Mesenchymal stem cell (in vitro differentiated cells and primary cell): ENCODE results near the gene MPV17.
A peak's percentile ranks its signal among the peaks of the same experiment; 100 is the strongest.

ENCODE experiments used
- DNase-seq: peaks from one replicate; pipeline ENCODE4 v3.0.0-alpha.2; 2013
- H2AFZ ChIP-seq: one replicate; pipeline ENCODE4 v1.6.1; 2013; ENCODE audit warnings: low read depth, mild to moderate bottlenecking, control low read depth, inconsistent platforms, low read length, moderate library complexity
- H2AK5ac ChIP-seq: 2 replicates; pipeline ENCODE4 v1.6.1; 2013; ENCODE audit warnings: low read length, moderate library complexity, mild to moderate bottlenecking, inconsistent platforms; ENCODE audit not compliant: severe bottlenecking
- H2BK120ac ChIP-seq: one replicate; pipeline ENCODE4 v1.6.1; 2013; ENCODE audit warnings: low read depth, mild to moderate bottlenecking, inconsistent platforms, low read length, moderate library complexity
- H2BK12ac ChIP-seq, 2 experiments: one replicate each; pipeline ENCODE4 v1.6.1; 2013; ENCODE audit warnings: inconsistent platforms in 2 of 2, low read length in 2 of 2, mild to moderate bottlenecking in 2 of 2, moderate library complexity in 2 of 2, control low read depth in 1 of 2
- H2BK15ac ChIP-seq: one replicate; pipeline ENCODE4 v1.6.1; 2013; ENCODE audit warnings: mild to moderate bottlenecking, low read depth, inconsistent platforms; ENCODE audit not compliant: poor library complexity, severe bottlenecking
- H2BK5ac ChIP-seq: 2 replicates; pipeline ENCODE4 v1.6.1; 2013; ENCODE audit warnings: low read depth, mild to moderate bottlenecking, low read length, control low read depth, inconsistent platforms; ENCODE audit not compliant: poor library complexity, severe bottlenecking
- H3K14ac ChIP-seq, 2 experiments: one replicate each; pipeline ENCODE4 v1.6.1; 2013; ENCODE audit warnings: inconsistent platforms in 2 of 2, low read length in 2 of 2, control low read depth in 1 of 2, mild to moderate bottlenecking in 1 of 2, moderate library complexity in 1 of 2
- H3K18ac ChIP-seq, 2 experiments: one replicate each; pipeline ENCODE4 v1.6.1; 2013; ENCODE audit warnings: inconsistent platforms in 2 of 2, low read length in 2 of 2, control low read depth in 1 of 2, low read depth in 1 of 2, mild to moderate bottlenecking in 1 of 2
- H3K23ac ChIP-seq, 2 experiments: one replicate each; pipeline ENCODE4 v1.6.1; 2013; ENCODE audit warnings: inconsistent platforms in 2 of 2, low read length in 2 of 2, mild to moderate bottlenecking in 2 of 2, moderate library complexity in 2 of 2, control low read depth in 1 of 2
- H3K27ac ChIP-seq: 2 replicates; pipeline ENCODE4 v1.5.1; 2013; ENCODE audit warnings: mild to moderate bottlenecking, moderate library complexity, low read length, control low read depth, inconsistent platforms; ENCODE audit not compliant: poor library complexity, severe bottlenecking
- H3K27me3 ChIP-seq, 2 experiments: 2 replicates each; pipeline versions ENCODE4 v1.6.1 to v1.7.0; 2013; ENCODE audit warnings: low read length in 2 of 2, mild to moderate bottlenecking in 2 of 2, moderate library complexity in 2 of 2, control low read depth in 1 of 2, inconsistent platforms in 1 of 2; ENCODE audit not compliant: control insufficient read depth in 1 of 2, insufficient read depth in 1 of 2
- H3K36me3 ChIP-seq, 2 experiments: 2 replicates each; pipeline versions ENCODE4 v1.6.1 to v1.7.0; 2013; ENCODE audit warnings: low read length in 2 of 2, control low read depth in 1 of 2, inconsistent platforms in 1 of 2, low read depth in 1 of 2, mild to moderate bottlenecking in 1 of 2; ENCODE audit not compliant: insufficient read depth in 2 of 2, control insufficient read depth in 1 of 2
- H3K4ac ChIP-seq, 2 experiments: one replicate each; pipeline ENCODE4 v1.6.1; 2013; ENCODE audit warnings: inconsistent platforms in 2 of 2, low read length in 2 of 2, mild to moderate bottlenecking in 2 of 2, moderate library complexity in 2 of 2, control low read depth in 1 of 2, low read depth in 1 of 2
- H3K4me1 ChIP-seq: 2 replicates; pipeline ENCODE4 v1.6.1; 2013; ENCODE audit warnings: low read depth, low read length, control low read depth; ENCODE audit not compliant: control insufficient read depth, insufficient read depth
- H3K4me2 ChIP-seq: 2 replicates; pipeline ENCODE4 v1.6.1; 2013; ENCODE audit warnings: low read length, mild to moderate bottlenecking, inconsistent platforms; ENCODE audit not compliant: poor library complexity, severe bottlenecking
- H3K4me3 ChIP-seq, 2 experiments: 2 replicates each; pipeline versions ENCODE4 v1.5.1 to v1.7.0; 2013; ENCODE audit warnings: low read length in 2 of 2, mild to moderate bottlenecking in 2 of 2, control low read depth in 1 of 2, low read depth in 1 of 2; ENCODE audit not compliant: insufficient read depth in 1 of 2
- H3K79me1 ChIP-seq: replicated peaks from 2 replicates; pipeline ENCODE4 v1.6.1; 2013; ENCODE audit warnings: mild to moderate bottlenecking, control low read depth, low read length, inconsistent platforms; ENCODE audit not compliant: poor library complexity, severe bottlenecking
- H3K9ac ChIP-seq: 2 replicates; pipeline ENCODE4 v1.7.0; 2013; ENCODE audit warnings: mild to moderate bottlenecking, low read length, moderate library complexity
- H3K9me3 ChIP-seq: 2 replicates; pipeline ENCODE4 v1.7.0; 2013; ENCODE audit warnings: mild to moderate bottlenecking, low read length; ENCODE audit not compliant: control insufficient read depth
- H4K8ac ChIP-seq: one replicate; pipeline ENCODE4 v1.6.1; 2013; ENCODE audit warnings: inconsistent platforms, mild to moderate bottlenecking, low read length, moderate library complexity
- H4K91ac ChIP-seq: one replicate; pipeline ENCODE4 v1.6.1; 2013; ENCODE audit warnings: mild to moderate bottlenecking, low read length, inconsistent platforms
- WGBS: methylation state at CpG from one replicate; pipeline ENCODE4 v1.1.7; 2013; ENCODE audit warnings: mixed read lengths; 5-methylcytosine and 5-hydroxymethylcytosine counted together

The MPV17 gene

GRCh38 chr2:27308359-27308881 is 14.5 kb downstream of the MPV17 start, which contains the start of gene UCN:
UCN (minus strand) TSS chr2:27308445; CDS start chr2:27307895, 550 bp downstream.
- Histone ChIP-seq H2BK15ac (no peak within 1 kb of the TSS), H2AK5ac (no peak within 1 kb of the TSS), H4K91ac (no peak within 1 kb of the TSS), H3K79me1 (no peaks in the 10 kb centered on the region), H3K4ac (no peak within 1 kb of the TSS), H3K4me2 (no peak within 1 kb of the TSS), H3K36me3 (peaks cover 14 to 34% of the 10 kb centered on the region in 2 experiments), H3K9me3 (peaks cover 6% of the 10 kb centered on the region), H2BK12ac (no peak within 1 kb of the TSS), H2AFZ (no peak within 1 kb of the TSS), H3K4me3 (no peak within 1 kb of the TSS), H3K14ac (no peak within 1 kb of the TSS), H2BK5ac (no peak within 1 kb of the TSS), H3K27me3 (peaks cover 43 to 48% of the 10 kb centered on the region in 2 experiments), H3K4me1 (peaks cover 16% of the 10 kb centered on the region), H3K9ac (no peak within 1 kb of the TSS), H3K23ac (peak within 1 kb of the TSS in 1 of 2 experiments; percentile 26), H4K8ac (no peak within 1 kb of the TSS), H3K27ac (no peak within 1 kb of the TSS), H3K18ac (no peak within 1 kb of the TSS), H2BK120ac (no peak within 1 kb of the TSS)
- DNase-seq: peak; percentile 63
- 20% methylated on average over 25 of the region's 25 CpGs for WGBS

- Histone ChIP-seq H3K9ac (no peak overlapping the region), H3K79me1 (no peaks in the 10 kb centered on the region), H2BK15ac (no peak overlapping the region), H4K8ac (no peak overlapping the region), H3K36me3 (peaks cover 14 to 34% of the 10 kb centered on the region in 2 experiments), H3K4ac (no peak overlapping the region), H3K23ac (no peak overlapping the region), H3K27me3 (peaks cover 43 to 48% of the 10 kb centered on the region in 2 experiments), H2AK5ac (no peak overlapping the region), H3K27ac (no peak overlapping the region), H3K18ac (no peak overlapping the region), H3K9me3 (peaks cover 6% of the 10 kb centered on the region), H3K4me2 (no peak overlapping the region), H4K91ac (no peak overlapping the region), H3K4me3 (no peak overlapping the region), H2AFZ (no peak overlapping the region), H3K14ac (no peak overlapping the region), H2BK5ac (no peak overlapping the region), H2BK120ac (no peak overlapping the region), H2BK12ac (no peak overlapping the region), H3K4me1 (peaks cover 16% of the 10 kb centered on the region)
- DNase-seq: no peak
- 9% methylated on average over 61 of the region's 75 CpGs for WGBS
Observed at GRCh38 chr2:27307545-27308358, 15.1 kb downstream of the MPV17 start.

- Histone ChIP-seq H2BK5ac (no peak overlapping the region), H3K23ac (peak overlapping the region in 1 of 2 experiments; percentile 26), H3K4me1 (peaks cover 16% of the 10 kb centered on the region), H2BK15ac (no peak overlapping the region), H3K9me3 (peaks cover 6% of the 10 kb centered on the region), H3K18ac (no peak overlapping the region), H2BK120ac (no peak overlapping the region), H3K4me3 (no peak overlapping the region), H3K4ac (no peak overlapping the region), H3K9ac (no peak overlapping the region), H2BK12ac (no peak overlapping the region), H2AK5ac (no peak overlapping the region), H3K14ac (no peak overlapping the region), H3K79me1 (no peaks in the 10 kb centered on the region), H3K4me2 (no peak overlapping the region), H2AFZ (no peak overlapping the region), H3K36me3 (peaks cover 14 to 30% of the 10 kb centered on the region in 2 experiments), H4K91ac (no peak overlapping the region), H3K27ac (no peak overlapping the region), H4K8ac (no peak overlapping the region), H3K27me3 (peaks cover 43 to 48% of the 10 kb centered on the region in 2 experiments)
- no peak for DNase-seq
- 20% methylated on average over 12 of the region's 14 CpGs for WGBS
Observed at GRCh38 chr2:27307287-27307544, 15.7 kb downstream of the MPV17 start.

- no peak for DNase-seq
- no peak overlapping the region for H2AFZ ChIP-seq
- no peak overlapping the region for H2AK5ac ChIP-seq
- WGBS: 6% methylated on average over 46 of the region's 51 CpGs
- no peak overlapping the region for H3K9ac ChIP-seq
- peaks cover 11 to 25% of the 10 kb centered on the region in 2 experiments for H3K36me3 ChIP-seq
- H3K4me2 ChIP-seq: no peak overlapping the region
- no peak overlapping the region for H3K27ac ChIP-seq
- no peaks in the 10 kb centered on the region for H3K79me1 ChIP-seq
- H3K4ac ChIP-seq: no peak overlapping the region
- no peak overlapping the region for H4K8ac ChIP-seq
- H2BK5ac ChIP-seq: no peak overlapping the region
- H3K4me1 ChIP-seq: peaks cover 16% of the 10 kb centered on the region
- peak overlapping the region in 1 of 2 experiments; percentile 18 for H3K4me3 ChIP-seq
- no peak overlapping the region for H3K18ac ChIP-seq
- H2BK15ac ChIP-seq: no peak overlapping the region
- H3K14ac ChIP-seq: no peak overlapping the region
- H3K23ac ChIP-seq: no peak overlapping the region
- H2BK120ac ChIP-seq: no peak overlapping the region
- no peak overlapping the region for H2BK12ac ChIP-seq
- H4K91ac ChIP-seq: no peak overlapping the region
- peaks cover 6% of the 10 kb centered on the region for H3K9me3 ChIP-seq
- H3K27me3 ChIP-seq: peaks cover 43 to 48% of the 10 kb centered on the region in 2 experiments
Observed at GRCh38 chr2:27306573-27307286, 16.2 kb downstream of the MPV17 start.
